IPS-11a (cell line): ENCODE data around the gene BABAM1.

Experiments used
- H3K4me3 ChIP-seq: one replicate; pipeline ENCODE4 v1.5.1; 2013; ENCODE audit warnings: low read depth, low read length, control low read depth

Gene BABAM1

GRCh38 chr19:17302391-17303166, 35.3 kb downstream of the BABAM1 start:
- peak overlapping the region; percentile 37 for H3K4me3 ChIP-seq

DNA sequence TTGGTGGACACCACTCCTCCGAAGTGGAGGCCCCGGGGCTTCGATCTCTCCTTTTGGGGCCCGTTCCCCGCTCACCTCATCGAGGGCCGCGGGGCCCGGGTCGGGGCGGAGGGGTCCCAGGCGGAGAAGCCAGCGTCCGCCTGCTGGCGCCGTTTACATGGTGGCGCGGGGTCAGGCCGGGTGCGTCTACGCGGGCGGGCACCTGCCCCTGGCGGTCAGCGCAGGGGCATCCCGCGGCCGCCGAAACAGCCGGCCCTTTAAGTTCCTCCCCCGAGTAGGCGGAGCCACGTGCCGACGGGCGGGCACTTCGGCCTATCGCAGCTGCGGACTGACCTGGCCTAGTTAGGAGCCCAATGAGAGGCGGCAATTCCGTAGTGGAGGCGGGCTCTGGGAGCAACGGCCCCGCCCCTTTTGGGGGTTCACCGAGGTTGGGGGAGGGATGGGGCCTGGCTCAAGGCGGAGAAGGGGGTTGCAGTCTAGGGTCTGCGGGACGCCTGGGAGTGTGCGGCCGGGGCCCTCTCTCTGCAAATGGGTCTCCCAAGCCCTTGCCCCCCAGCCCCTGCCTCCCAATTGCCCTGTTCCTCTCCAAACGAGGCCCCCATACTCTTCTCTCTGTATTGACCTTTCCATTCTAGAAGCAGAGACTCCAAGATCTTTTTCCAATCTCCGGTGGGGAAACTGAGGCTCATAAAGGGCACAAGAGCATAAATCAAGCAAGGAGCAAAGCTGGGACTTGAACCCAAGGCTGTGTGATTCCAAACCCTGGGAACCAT, 36.1 kb downstream of the BABAM1 start, which contains the start of gene ABHD8:
ABHD8 (minus strand) TSS at position 259 of the 773 bp plus-strand sequence. CDS start 1,809 bp downstream, outside the sequence.
- peak within 1 kb of the TSS; percentile 37 for H3K4me3 ChIP-seq

GRCh38 chr19:17303940-17304267, 36.7 kb downstream of the BABAM1 start:
- no peak overlapping the region for H3K4me3 ChIP-seq

DNA sequence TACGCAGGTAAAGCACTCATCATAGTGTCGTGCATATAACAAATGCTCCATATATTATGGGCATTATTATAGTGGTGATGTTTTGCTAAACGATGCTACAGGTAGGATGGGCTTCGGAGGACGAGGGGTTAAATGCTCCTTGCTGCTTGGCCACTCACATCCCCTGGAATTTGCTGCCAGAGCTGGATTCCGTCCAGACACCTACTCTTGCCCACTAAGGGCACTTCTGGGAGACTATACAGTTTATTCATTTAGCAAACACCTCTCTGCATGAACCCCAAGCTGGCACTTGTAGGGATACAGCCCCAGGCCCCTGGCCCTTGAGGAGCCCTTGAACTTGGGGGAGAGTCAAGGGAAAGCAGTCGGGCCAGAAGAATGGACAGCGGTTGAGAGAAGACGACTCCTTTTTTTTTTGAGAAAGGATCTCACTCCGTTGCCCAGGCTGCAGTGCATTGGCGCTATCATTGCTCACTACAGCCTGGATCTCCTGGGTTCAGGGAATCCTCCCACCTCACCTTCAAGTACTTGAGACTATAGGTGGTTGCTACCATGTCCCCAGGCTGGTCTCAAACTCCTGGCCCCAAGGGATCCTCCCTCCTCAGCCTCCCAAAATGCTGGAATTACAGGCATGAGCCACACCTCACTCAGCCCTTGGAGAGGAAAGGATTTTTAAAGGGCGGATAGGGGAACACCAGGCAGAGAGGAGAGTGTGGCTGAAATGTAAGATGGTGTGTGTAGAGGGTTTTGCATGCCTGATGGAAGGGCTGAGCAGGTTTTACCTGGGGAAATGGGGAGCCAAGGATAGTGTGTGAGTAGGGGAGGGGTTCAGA, 37.4 kb downstream of the BABAM1 start:
- no peak overlapping the region for H3K4me3 ChIP-seq

DNA sequence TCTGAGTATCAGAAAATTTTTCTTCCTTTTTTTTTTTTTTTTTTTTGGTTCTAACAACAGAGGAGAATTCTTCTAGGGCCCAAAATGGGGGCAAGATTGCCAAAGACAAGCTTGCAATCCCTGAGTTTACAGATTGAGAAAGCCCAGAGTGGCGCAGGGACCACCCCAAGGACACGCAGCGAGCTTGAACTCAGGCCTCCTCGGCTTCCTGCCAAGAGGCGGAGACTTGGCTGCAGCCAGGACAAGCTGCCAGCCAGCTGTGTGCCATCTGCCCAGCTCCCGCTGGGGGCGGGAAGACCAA, 37.9 kb downstream of the BABAM1 start:
- H3K4me3 ChIP-seq, result no peak overlapping the region

GRCh38 chr19:17305517-17306284, 38.5 kb downstream of the BABAM1 start, which contains the start of gene MRPL34:
TSS of gene MRPL34 (plus strand) at chr19:17305872. CDS start at chr19:17305893, 21 bp downstream.
- peak within 1 kb of the TSS; percentile 92 for H3K4me3 ChIP-seq

DNA sequence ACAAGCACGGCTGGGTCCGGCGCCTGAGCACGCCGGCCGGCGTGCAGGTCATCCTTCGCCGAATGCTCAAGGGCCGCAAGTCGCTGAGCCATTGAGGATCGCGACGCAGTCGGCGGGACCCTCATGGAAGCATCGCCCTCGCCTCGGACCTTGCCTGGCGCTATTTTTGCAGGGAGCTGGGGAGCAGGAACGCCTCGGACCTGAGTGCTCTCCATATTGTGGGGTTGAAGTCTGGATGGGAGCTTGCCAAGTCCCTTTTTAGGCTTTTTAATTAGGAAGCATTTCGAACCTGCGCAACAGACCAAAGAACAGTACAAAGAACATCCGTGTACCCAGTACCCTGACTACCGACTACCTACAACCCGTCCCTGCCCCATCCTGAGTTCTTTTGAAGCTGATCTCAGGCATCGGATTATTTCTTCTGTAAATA, 39.1 kb downstream of the BABAM1 start:
- peak overlapping the region; percentile 92 for H3K4me3 ChIP-seq

DNA sequence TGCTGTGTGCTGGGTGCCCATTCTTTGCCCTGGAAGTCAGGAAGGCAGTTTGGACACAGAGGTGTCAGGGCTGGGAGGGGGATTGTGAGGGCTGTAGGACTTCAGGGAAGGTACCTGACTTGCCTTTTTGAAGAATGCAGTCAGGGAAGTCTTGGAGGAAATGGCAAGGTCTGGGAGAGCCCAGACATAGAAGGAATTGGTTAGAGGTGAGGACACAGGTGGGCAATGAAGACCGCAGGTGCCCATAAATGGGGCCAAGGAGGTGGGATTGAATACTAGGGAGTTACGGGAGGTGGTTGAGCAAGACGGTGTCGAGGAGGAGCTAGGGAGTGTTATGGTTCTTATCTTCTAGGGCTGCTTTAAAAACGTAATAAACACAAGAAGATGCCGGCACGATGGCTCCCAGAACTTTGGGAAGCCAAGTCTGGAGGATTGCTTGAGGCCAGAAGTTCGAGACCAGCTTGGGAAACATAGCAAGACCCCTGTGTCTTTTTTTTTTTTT, 40.7 kb downstream of the BABAM1 start:
- H3K4me3 ChIP-seq, result no peak overlapping the region

- peak within 1 kb of the TSS; percentile 96 for H3K4me3 ChIP-seq
Observed at GRCh38 chr19:17309198-17309964, 42.1 kb downstream of the BABAM1 start, which contains the start of gene DDA1. TSS of gene DDA1 (plus strand) at chr19:17309563. CDS start at chr19:17309655, 92 bp downstream.

GRCh38 chr19:17309965-17310461, 42.8 kb downstream of the BABAM1 start:
- H3K4me3 ChIP-seq, result peak overlapping the region; percentile 96

- H3K4me3 ChIP-seq, result no peak overlapping the region
Observed at GRCh38 chr19:17311455-17312188, 44.4 kb downstream of the BABAM1 start.

GRCh38 chr19:17312189-17313113, 45.2 kb downstream of the BABAM1 start:
- H3K4me3 ChIP-seq, result no peak overlapping the region

DNA sequence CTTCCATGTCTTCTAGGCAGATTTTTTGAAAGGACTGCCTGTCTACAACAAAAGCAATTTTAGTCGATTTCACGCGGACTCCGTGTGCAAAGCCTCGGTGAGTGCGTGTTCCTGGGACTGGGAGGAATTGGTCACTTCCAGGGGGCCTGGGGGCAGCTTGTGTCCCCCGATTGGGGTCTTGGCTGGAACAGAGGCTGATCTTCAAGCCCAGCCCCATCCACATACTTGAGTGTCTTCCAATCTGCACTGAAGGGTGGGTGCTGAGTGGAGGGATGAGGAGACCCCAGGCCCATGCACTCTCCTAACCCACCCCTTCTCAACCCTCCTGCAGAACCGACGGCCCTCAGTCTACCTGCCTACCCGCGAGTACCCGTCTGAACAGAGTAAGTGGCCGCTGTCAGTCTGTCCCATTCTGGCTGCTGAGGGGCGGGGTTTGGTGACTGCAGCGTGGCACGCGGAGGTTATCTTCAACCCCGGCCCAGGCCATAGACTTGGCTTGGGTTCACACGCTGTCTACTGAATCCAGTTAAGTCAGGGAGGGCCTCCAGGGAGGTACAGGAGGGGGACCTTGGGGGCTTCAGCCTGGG, 46.9 kb downstream of the BABAM1 start:
- H3K4me3 ChIP-seq, result no peak overlapping the region

DNA sequence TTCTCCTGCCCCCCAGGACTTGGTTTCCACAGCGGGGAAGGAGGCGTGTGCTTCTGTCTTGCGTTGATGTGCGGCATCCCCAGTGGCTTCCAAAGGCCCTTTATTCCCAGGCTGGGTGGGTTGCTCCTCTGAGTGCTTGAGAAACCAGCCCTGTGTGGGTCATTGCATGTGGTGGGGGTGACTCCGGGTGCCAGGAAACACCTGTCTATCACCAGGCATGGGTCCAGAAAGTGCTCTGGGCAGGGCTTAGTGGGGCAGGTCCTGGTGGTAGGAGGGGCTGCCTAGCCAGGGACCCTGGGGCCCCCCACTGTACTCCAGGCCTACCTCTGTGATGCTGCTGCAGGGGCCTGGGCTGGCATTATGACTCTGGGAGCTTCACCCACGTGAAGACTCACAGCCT, 51.7 kb downstream of the BABAM1 start:
- no peak overlapping the region for H3K4me3 ChIP-seq

GRCh38 chr19:17319473-17320238, 52.4 kb downstream of the BABAM1 start:
- H3K4me3 ChIP-seq, result no peak overlapping the region

- no peak overlapping the region for H3K4me3 ChIP-seq
Observed at GRCh38 chr19:17320435-17320834, 53.2 kb downstream of the BABAM1 start.
